Neural crest cell (in vitro differentiated cells): ENCODE data around the gene ADGRF1. TPM values are rescaled to one million over a fixed set of nuclear protein-coding genes. Genes with fewer than 3 reads are reported as not detected.

ENCODE experiments used
- DNase-seq: peaks from one replicate; pipeline ENCODE4 v3.0.0; 2021; ENCODE audit warnings: low read depth, mixed read lengths, low spot score
- H3K27ac Mint-ChIP-seq: one replicate; pipeline ENCODE4 v1.8.0; 2021; ENCODE audit warnings: mild to moderate bottlenecking, mixed read lengths; ENCODE audit not compliant: unreplicated experiment
- H3K27me3 Mint-ChIP-seq: 2 replicates; pipeline ENCODE4 v1.8.0; 2021; ENCODE audit warnings: low read depth, mild to moderate bottlenecking, mixed read lengths
- H3K36me3 Mint-ChIP-seq: 2 replicates; pipeline ENCODE4 v1.8.0; 2021; ENCODE audit warnings: low read depth, mild to moderate bottlenecking, mixed read lengths
- H3K4me1 Mint-ChIP-seq: 2 replicates; pipeline ENCODE4 v1.8.0; 2021; ENCODE audit warnings: mixed read lengths
- H3K4me3 Mint-ChIP-seq: one replicate; pipeline ENCODE4 v1.8.0; 2021; ENCODE audit warnings: mild to moderate bottlenecking, mixed read lengths
- H3K9me3 Mint-ChIP-seq: 2 replicates; pipeline ENCODE4 v1.8.0; 2021; ENCODE audit warnings: mixed read lengths
- CTCF ChIP-seq: fragments of 200-600 bp; sonication (generic); conservative IDR thresholded peaks from 2 replicates; pipeline ENCODE4 v1.5.0; 2021; ENCODE audit warnings: antibody characterized with exemption, mild to moderate bottlenecking
- total RNA-seq: library from RNA; stranded (reverse); gene quantifications from 2 replicates; pipeline ENCODE4 v1.2.1, GENCODE V29; 2021

Gene ADGRF1
- total RNA-seq, 1 donor from 2014 or later: 0.09 TPM

DNA sequence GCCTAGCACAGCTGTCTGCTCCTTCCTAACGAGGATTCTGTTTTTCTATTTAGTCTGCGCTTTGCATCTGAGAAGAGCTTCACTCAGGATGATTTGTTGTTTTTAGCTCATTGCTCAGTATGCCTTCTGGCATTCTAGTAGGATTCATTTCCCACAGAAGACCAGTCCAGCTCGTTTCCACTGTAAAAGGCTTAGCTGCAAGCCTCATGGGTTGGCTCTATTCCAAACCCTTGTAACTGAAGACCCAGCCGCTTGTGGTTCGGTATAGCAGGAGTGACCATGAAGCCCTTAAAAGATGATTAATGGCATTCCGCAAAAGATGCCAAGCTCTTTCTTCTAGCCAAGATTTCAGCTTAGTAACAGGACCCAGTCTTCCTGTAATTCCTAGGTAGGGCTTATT is 7.2 kb downstream of the ADGRF1 start:
- Mint-ChIP-seq H3K27ac (no peak overlapping the region), H3K27me3 (peaks cover 3% of the 10 kb centered on the region), H3K4me3 (no peak overlapping the region), H3K4me1 (no peaks in the 10 kb centered on the region), H3K36me3 (no peaks in the 10 kb centered on the region), H3K9me3 (no peaks in the 10 kb centered on the region)
- no peak for DNase-seq
- no peak for TF ChIP-seq CTCF

GRCh38 chr6:47034421-47034820 is 7.7 kb downstream of the ADGRF1 start:
- no peak for DNase-seq
- H3K4me1 Mint-ChIP-seq: no peaks in the 10 kb centered on the region
- H3K9me3 Mint-ChIP-seq: no peaks in the 10 kb centered on the region
- H3K27me3 Mint-ChIP-seq: peaks cover 3% of the 10 kb centered on the region
- H3K36me3 Mint-ChIP-seq: no peaks in the 10 kb centered on the region
- no peak for TF ChIP-seq CTCF
- no peak overlapping the region for H3K4me3 Mint-ChIP-seq
- no peak overlapping the region for H3K27ac Mint-ChIP-seq

- H3K4me1 Mint-ChIP-seq: no peaks in the 10 kb centered on the region
- H3K4me3 Mint-ChIP-seq: no peak overlapping the region
- H3K36me3 Mint-ChIP-seq: no peaks in the 10 kb centered on the region
- H3K27ac Mint-ChIP-seq: no peak overlapping the region
- TF ChIP-seq CTCF: no peak
- no peaks in the 10 kb centered on the region for H3K9me3 Mint-ChIP-seq
- no peak for DNase-seq
- H3K27me3 Mint-ChIP-seq: peaks cover 3% of the 10 kb centered on the region
Observed at GRCh38 chr6:47032974-47033765, 9.0 kb downstream of the ADGRF1 start.

DNA sequence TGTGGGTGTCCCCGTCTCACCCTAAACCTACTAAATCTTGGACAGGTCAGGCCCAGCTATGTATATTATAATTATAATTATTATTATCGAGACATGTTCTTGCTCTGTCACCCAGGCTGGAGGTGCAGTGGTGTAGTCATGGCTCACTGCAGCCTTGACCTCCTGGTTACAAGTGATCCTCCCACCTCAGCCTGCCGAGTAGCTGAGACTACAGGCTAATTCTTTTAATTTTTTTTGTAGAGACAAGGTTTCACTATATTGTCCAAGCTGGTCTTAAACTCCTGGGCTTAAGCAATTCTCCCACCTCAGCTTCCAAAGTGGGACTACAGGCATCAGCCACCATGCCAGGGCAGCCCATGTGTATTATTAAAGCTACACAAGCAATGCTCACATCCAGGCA is 10.5 kb downstream of the ADGRF1 start:
- no peak for TF ChIP-seq CTCF
- no peak overlapping the region for H3K4me3 Mint-ChIP-seq
- no peaks in the 10 kb centered on the region for H3K36me3 Mint-ChIP-seq
- H3K27me3 Mint-ChIP-seq: peaks cover 3% of the 10 kb centered on the region
- DNase-seq: no peak
- H3K27ac Mint-ChIP-seq: no peak overlapping the region
- no peaks in the 10 kb centered on the region for H3K9me3 Mint-ChIP-seq
- no peaks in the 10 kb centered on the region for H3K4me1 Mint-ChIP-seq

GRCh38 chr6:47029865-47030561 is 12.1 kb downstream of the ADGRF1 start:
- Mint-ChIP-seq H3K27ac (no peak overlapping the region), H3K4me3 (no peak overlapping the region), H3K9me3 (no peaks in the 10 kb centered on the region), H3K36me3 (no peaks in the 10 kb centered on the region), H3K27me3 (peaks cover 3% of the 10 kb centered on the region), H3K4me1 (no peaks in the 10 kb centered on the region)
- TF ChIP-seq CTCF: no peak
- DNase-seq: no peak
